Activated CD8-positive, alpha-beta T cell treated with anti-CD3 and anti-CD28 coated beads, Interleukin-2, amount 10 ng/mL, durations not matched to agents 7 days and 5 days (primary cell): ENCODE measurements around the gene CALM3. TPM values are rescaled to one million over a fixed set of nuclear protein-coding genes. Genes with fewer than 3 reads are reported as not detected.

Experiments used
- ATAC-seq: fragments of 150-1000 bp; cut with Tn5 transposase; one replicate; pipeline ENCODE4 v1.10.0; 2021; ENCODE audit warnings: moderate library complexity
- CTCF ChIA-PET: fragments of 350-600 bp; sonication (Branson Sonifier 250); formaldehyde crosslinking; loops from one replicate; lab custom pipeline; 2021; ENCODE audit warnings: antibody characterized with exemption; lab: Charles Lee
- POLR2A ChIA-PET: fragments of 350-600 bp; sonication (Branson Sonifier 250); formaldehyde crosslinking; loops from one replicate; lab custom pipeline; 2021; ENCODE audit warnings: antibody characterized with exemption; lab: Charles Lee
- DNase-seq: peaks from one replicate; pipeline ENCODE4 v3.0.0-alpha.2; 2020
- H3K27ac Mint-ChIP-seq: one replicate; pipeline ENCODE4 v1.8.0; 2021; ENCODE audit warnings: mild to moderate bottlenecking, mixed read lengths
- H3K27me3 Mint-ChIP-seq: one replicate; pipeline ENCODE4 v1.8.0; 2021; ENCODE audit warnings: low read depth, mixed read lengths
- H3K36me3 Mint-ChIP-seq: one replicate; pipeline ENCODE4 v1.8.0; 2021; ENCODE audit warnings: low read depth, mixed read lengths
- H3K4me1 Mint-ChIP-seq: one replicate; pipeline ENCODE4 v1.8.0; 2021; ENCODE audit warnings: low read depth, mixed read lengths
- H3K4me3 Mint-ChIP-seq: one replicate; pipeline ENCODE4 v1.8.0; 2021; ENCODE audit warnings: mild to moderate bottlenecking, mixed read lengths
- H3K9me3 Mint-ChIP-seq: one replicate; pipeline ENCODE4 v1.8.0; 2022; ENCODE audit warnings: mixed read lengths; ENCODE audit not compliant: insufficient read depth
- total RNA-seq, 2 experiments: library from RNA; stranded (reverse); gene quantifications; one replicate each; pipeline ENCODE4 v1.2.3, GENCODE V29; 2021

CALM3 gene
- total RNA-seq, 2 experiments from 2014 or later, result 646 to 682 TPM

DNA sequence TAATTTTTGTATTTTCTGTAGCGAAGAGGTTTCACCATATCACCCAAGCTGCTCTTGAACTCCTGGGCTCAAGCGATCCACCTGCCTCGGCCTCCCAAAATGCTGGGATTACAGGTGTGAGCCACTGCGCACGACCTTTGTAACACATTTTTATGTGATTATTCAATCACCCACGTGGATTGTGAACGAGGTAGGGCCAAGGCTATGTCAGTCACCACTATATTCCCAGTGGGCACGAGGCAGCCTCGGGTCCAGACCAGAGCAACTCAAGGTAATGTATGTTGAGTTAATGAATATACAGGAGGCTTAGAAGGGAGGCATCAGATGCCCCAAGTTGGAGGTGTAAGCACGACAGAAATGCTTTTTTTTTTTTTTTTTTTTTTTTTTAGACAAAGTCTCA, 14.8 kb downstream of the CALM3 start:
- no peaks in the 10 kb centered on the region for H3K9me3 Mint-ChIP-seq
- no peaks in the 10 kb centered on the region for H3K27me3 Mint-ChIP-seq
- H3K36me3 Mint-ChIP-seq, result peaks cover 11% of the 10 kb centered on the region
- peak overlapping the region; percentile 82 for H3K27ac Mint-ChIP-seq
- DNase-seq, result no peak
- POLR2A ChIA-PET, result interaction anchor here (1.4 to 4.8 kb wide), 7 partner anchors 8 to 93 kb away, joined by 3 to 29 read pairs (median 15); partner anchors contain the start of genes CALM3 and DACT3
- no peak for ATAC-seq
- no peak overlapping the region for H3K4me3 Mint-ChIP-seq
- CTCF ChIA-PET, result interaction anchor here (1.0 to 14.0 kb wide), 8 partner anchors 8 to 221 kb away, joined by 3 to 350 read pairs (median 10); partner anchors contain the start of genes CALM3, DACT3, GNG8 and PTGIR
- peaks cover 83% of the 10 kb centered on the region for H3K4me1 Mint-ChIP-seq

DNA sequence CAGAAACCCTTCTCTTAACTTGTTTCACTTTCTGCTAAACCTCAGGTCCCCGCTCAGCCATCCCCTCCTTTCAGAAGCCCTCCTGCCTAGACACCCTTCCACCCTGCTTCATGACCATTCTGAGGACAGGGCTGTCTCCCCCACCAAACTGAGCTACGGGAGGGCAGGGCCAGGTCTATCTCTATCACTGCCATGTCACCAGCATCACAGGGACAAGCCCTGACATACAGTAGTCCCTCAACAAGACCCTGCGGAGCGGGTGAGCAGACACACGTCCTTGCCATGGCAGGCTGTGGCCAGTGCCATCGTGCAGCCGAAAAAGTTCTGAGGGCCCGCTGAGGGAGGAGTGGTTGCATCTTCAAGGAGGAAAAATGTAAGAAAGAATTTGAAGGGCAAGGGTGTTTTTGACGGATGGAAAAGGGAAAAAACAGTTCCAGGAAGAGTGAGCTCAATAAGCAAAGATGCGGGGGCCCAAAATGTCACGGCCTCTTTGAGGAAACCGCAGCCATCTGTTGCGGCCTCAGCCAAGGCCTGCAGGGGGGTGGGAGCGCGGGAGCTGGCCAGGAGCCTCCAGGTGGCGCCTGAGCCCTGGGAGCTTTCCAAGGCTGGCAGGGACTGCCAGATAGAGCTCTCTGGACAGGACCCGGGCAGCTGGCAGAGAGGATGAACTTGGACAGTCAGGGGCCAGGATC, 15.6 kb downstream of the CALM3 start:
- no peaks in the 10 kb centered on the region for H3K9me3 Mint-ChIP-seq
- POLR2A ChIA-PET, result interaction anchor here (0.8 to 4.8 kb wide), 6 partner anchors 9 to 94 kb away, joined by 3 to 21 read pairs (median 12); partner anchors contain the start of gene CALM3
- DNase-seq (peak; percentile 60), ATAC-seq (peak; percentile 26)
- peak overlapping the region; percentile 49 for H3K4me3 Mint-ChIP-seq
- peaks cover 6% of the 10 kb centered on the region for H3K36me3 Mint-ChIP-seq
- H3K27ac Mint-ChIP-seq, result peak overlapping the region; percentile 94
- H3K27me3 Mint-ChIP-seq, result no peaks in the 10 kb centered on the region
- peaks cover 83% of the 10 kb centered on the region for H3K4me1 Mint-ChIP-seq
- CTCF ChIA-PET, result interaction anchor here (0.8 to 14.0 kb wide), 11 partner anchors 9 to 222 kb away, joined by 3 to 350 read pairs (median 5); partner anchors contain the start of genes CALM3, DACT3 and PTGIR

DNA sequence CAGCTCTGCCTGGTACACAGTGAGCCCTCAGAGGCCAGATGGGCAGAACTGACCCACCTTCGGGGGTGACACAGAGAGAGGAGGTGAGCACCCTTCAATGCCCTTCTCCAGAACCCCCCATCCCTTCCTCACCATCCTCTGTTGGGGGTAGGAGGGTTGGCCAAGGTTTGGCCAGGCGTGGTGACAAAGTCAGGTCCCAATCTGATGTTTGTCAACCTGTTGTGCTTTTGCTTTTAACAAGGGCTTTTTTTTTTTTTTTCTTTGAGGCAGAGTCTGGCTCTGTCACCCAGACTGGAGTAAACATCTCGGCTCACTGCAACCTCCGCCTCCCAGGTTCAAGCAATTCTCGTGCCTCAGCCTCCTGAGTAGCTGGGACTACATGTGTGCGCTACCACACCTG, 16.5 kb downstream of the CALM3 start:
- Mint-ChIP-seq H3K36me3 (peaks cover 4% of the 10 kb centered on the region), H3K27me3 (no peaks in the 10 kb centered on the region), H3K4me1 (peaks cover 83% of the 10 kb centered on the region), H3K27ac (peak overlapping the region; percentile 94), H3K4me3 (no peak overlapping the region), H3K9me3 (no peaks in the 10 kb centered on the region)
- CTCF ChIA-PET, result interaction anchor here (0.8 to 14.0 kb wide), 9 partner anchors 10 to 223 kb away, joined by 3 to 350 read pairs (median 5); partner anchors contain the start of genes CALM3, DACT3 and PTGIR
- DNase-seq, result no peak
- POLR2A ChIA-PET, result interaction anchor here (1.1 to 4.8 kb wide), 7 partner anchors 10 to 97 kb away, joined by 4 to 21 read pairs (median 11); partner anchors contain the start of gene CALM3
- ATAC-seq, result no peak

DNA sequence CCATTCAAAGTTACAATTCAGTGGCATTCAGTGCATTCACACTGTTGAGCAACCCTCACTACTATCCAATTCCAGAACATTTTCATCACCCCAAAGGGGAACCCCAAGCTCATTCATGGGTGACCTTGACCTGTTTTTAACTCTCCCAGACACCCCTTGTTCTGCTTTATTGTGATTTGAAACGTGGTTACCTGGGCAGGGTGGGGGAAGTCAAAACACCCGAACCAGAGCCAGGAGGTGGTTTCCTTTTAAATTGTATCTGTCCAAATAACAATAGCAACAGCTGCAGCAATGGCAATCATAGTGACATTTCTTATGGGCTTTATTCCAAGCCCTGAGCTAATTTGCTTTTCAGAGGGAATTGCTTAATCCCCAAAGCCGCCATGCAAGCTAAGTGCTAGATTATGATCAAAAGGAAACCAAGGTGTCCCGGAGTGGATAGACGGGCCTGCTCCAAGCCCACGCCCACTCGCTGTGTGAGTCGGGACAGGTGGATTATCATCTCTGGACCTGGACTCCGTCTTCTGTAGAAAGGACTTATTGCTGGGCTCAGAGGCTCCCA, 17.6 kb downstream of the CALM3 start:
- ChIA-PET CTCF (interaction anchor here (0.9 to 14.0 kb wide), 6 partner anchors 9 to 125 kb away, joined by 3 to 350 read pairs (median 4); partner anchors contain the start of genes DACT3 and PTGIR), POLR2A (interaction anchor here (1.1 to 4.8 kb wide), 6 partner anchors 11 to 96 kb away, joined by 3 to 21 read pairs (median 8); partner anchors contain the start of gene CALM3)
- Mint-ChIP-seq H3K4me3 (no peak overlapping the region), H3K27ac (peak overlapping the region; percentile 87), H3K4me1 (peaks cover 79% of the 10 kb centered on the region), H3K9me3 (no peaks in the 10 kb centered on the region), H3K36me3 (peaks cover 2% of the 10 kb centered on the region), H3K27me3 (no peaks in the 10 kb centered on the region)
- DNase-seq (no peak), ATAC-seq (peak; percentile 12)

DNA sequence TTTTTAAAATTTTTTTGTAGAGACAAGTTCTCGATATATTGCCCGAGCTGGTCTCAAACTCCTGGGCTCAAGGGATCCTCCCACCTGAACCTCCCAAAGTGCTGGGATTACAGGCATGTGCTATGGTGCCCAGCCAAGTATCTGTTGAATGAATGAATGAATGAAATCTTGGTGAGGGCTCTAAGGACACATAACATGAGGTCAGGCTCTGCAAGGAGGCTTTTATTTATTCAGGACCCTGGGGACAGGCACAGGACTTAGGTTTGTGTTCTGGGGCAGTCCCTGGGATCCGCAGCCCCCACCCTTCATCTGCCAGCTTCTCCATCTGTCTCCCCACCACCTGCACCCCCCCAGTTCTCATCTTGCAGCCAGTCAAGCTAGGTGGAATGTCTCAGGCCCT, 19.1 kb downstream of the CALM3 start:
- Mint-ChIP-seq H3K27ac (peak overlapping the region; percentile 87), H3K9me3 (no peaks in the 10 kb centered on the region), H3K36me3 (peaks cover 2% of the 10 kb centered on the region), H3K4me1 (peaks cover 80% of the 10 kb centered on the region), H3K4me3 (no peak overlapping the region), H3K27me3 (no peaks in the 10 kb centered on the region)
- DNase-seq (no peak), ATAC-seq (no peak)
- CTCF ChIA-PET, result interaction anchor here (0.9 to 15.9 kb wide), 6 partner anchors 4 to 42 kb away, joined by 3 to 350 read pairs (median 125); partner anchors contain the start of genes DACT3 and PTGIR
- POLR2A ChIA-PET, result interaction anchor here (1.4 to 4.8 kb wide), 5 partner anchors 10 to 20 kb away, joined by 4 to 21 read pairs (median 5); partner anchors contain the start of gene CALM3

DNA sequence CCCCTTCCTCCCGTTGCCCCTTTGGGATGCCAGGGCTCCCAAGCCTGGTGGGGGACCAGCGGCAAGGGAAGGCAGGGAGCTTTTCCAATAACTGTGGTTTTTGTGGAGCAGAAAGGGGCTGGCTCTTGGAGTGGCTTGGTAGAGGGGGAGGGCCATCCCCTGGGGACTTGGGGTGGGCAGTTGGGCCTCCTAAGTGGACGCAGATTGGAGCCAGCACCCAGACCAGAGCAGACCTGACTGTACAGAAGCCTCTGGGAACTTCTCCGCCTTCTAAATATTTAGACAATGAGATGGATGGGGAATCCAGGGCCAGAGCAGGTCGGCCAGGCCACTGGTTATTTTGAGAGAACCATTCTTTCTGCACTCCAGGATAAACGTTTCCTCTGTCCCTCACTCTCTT, 19.6 kb downstream of the CALM3 start:
- Mint-ChIP-seq H3K36me3 (peaks cover 2% of the 10 kb centered on the region), H3K4me1 (peaks cover 82% of the 10 kb centered on the region), H3K9me3 (no peaks in the 10 kb centered on the region), H3K27ac (peak overlapping the region; percentile 87), H3K4me3 (no peak overlapping the region), H3K27me3 (no peaks in the 10 kb centered on the region)
- CTCF ChIA-PET, result interaction anchor here (1.1 to 15.9 kb wide), 6 partner anchors 4 to 42 kb away, joined by 5 to 350 read pairs (median 126); partner anchors contain the start of genes CALM3, DACT3 and PTGIR
- no peak for ATAC-seq
- POLR2A ChIA-PET, result interaction anchor here (0.7 to 4.8 kb wide), 6 partner anchors 9 to 20 kb away, joined by 3 to 21 read pairs (median 4); partner anchors contain the start of gene CALM3
- no peak for DNase-seq

DNA sequence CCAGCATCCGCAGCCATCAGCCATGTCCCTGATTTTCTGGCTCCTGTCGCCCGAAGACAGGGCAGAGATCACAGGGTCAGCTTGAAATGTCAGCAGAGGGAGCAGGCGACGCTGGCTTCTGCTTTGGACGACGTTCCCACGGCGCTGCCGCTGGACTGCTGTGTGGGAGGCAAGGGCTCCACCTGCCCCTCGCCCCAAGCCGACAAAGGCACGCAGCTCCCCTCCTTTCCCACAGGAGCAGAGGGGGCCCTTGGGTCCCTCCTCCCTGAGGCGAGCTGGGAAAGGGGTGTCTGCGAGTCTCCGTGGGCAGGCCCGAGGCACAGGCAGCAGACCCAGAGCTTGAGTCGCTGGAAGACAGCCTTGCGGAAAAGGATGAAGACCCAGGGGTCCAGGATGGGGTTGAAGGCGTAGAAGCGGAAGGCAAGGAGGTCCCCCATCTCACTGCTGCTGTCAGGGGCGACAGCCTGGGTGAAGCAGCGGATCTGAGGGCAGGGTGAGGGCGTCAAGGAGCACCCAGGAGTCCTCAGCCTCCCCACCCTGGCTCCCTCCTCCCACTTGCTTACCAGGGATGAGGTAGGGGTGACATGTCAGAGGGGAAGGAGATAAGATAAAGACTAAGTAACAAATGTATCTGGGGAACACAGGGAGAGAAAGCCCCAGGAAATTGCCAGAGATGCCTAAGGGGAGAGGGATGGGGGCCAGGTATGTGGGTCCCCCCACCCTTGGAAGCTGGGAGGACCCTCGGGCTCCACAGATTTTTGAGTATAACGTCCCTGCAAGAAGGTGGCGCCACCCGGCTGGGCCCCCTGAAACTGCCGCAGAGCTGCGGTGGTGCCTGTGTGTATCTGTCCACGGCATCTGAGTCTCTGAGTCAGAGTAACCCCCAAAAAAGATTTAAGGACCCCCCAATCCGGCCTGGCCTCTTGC, 20.3 kb downstream of the CALM3 start:
- no peak for ATAC-seq
- DNase-seq, result peak; percentile 43

DNA sequence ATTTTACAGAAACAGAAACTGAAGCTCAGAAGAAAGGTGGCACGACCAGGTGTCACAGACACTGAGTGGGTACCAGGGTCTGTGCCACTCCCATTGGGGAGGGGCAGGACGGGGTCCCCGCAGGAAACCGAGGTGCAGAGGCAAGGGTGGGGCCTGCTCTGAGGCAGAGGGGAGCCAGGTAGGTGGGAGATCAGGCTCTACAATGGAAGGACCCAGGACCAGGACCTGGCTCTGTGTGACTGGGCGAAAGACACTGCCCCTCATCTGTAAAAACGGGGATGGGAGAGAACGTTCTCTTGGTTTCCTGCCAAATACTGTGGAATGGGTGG, 21.0 kb downstream of the CALM3 start:
- ATAC-seq (no peak), DNase-seq (no peak)
- H3K27ac Mint-ChIP-seq, result peak overlapping the region; percentile 83
- ChIA-PET CTCF (interaction anchor here (1.1 to 15.9 kb wide), 7 partner anchors 5 to 92 kb away, joined by 3 to 350 read pairs (median 6); partner anchors contain the start of genes CALM3, DACT3 and PTGIR), POLR2A (interaction anchor here (1.0 to 1.7 kb wide), 3 partner anchors 9 to 22 kb away, joined by 3 to 9 read pairs (median 5); no protein-coding TSS in a partner anchor)
- H3K9me3 Mint-ChIP-seq, result no peaks in the 10 kb centered on the region
- H3K4me3 Mint-ChIP-seq, result peak overlapping the region; percentile 67
- H3K4me1 Mint-ChIP-seq, result peaks cover 74% of the 10 kb centered on the region
- H3K36me3 Mint-ChIP-seq, result peaks cover 2% of the 10 kb centered on the region
- H3K27me3 Mint-ChIP-seq, result no peaks in the 10 kb centered on the region

More for the DNA sequence above, 20.3 kb downstream of the CALM3 start:
- Mint-ChIP-seq H3K27me3 (no peaks in the 10 kb centered on the region), H3K27ac (peak overlapping the region; percentile 83), H3K4me1 (peaks cover 76% of the 10 kb centered on the region), H3K9me3 (no peaks in the 10 kb centered on the region), H3K36me3 (peaks cover 2% of the 10 kb centered on the region), H3K4me3 (peak overlapping the region; percentile 67)
- ChIA-PET POLR2A (interaction anchor here (0.7 to 2.2 kb wide), 7 partner anchors 9 to 21 kb away, joined by 3 to 9 read pairs (median 5); partner anchors contain the start of gene CALM3), CTCF (interaction anchor here (1.1 to 15.9 kb wide), 7 partner anchors 5 to 91 kb away, joined by 3 to 350 read pairs (median 6); partner anchors contain the start of genes CALM3, DACT3 and PTGIR)

DNA sequence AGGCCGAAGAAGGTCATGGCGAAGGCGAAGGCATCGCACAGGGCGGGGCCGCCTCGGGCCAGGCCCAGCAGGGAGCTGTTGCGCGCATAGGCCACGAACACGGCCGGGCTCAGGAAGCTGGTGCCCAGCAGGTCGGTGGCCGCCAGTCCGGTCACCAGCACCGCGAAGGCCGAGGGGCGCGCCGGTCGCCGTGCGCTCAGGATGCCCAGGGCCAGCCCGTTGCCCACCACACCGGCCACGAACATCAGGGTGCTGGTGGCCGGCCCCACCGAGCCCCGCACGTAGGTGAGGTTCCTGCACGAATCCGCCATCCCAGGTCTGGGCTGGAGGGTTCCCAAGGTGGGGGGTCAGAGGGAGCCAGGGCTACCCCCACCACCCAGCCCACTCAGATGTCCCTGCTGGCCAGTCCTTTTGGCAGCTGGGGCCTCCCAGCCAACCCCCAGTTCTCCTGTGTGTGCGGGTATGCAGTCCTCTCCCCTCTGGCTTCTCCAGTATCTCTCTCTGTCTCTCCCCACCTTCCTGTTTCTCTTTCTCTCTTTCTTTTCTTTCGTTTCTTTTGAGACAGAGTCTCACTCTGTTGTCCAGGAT, 22.9 kb downstream of the CALM3 start:
- ChIA-PET POLR2A (interaction anchor here (0.9 to 1.4 kb wide), 3 partner anchors 9 to 90 kb away, joined by 4 to 8 read pairs (median 5); no protein-coding TSS in a partner anchor), CTCF (interaction anchor here (1.1 to 15.9 kb wide), 4 partner anchors 7 to 38 kb away, joined by 3 to 350 read pairs (median 128); partner anchors contain the start of gene DACT3)
- H3K4me1 Mint-ChIP-seq, result peaks cover 69% of the 10 kb centered on the region

More for the DNA sequence above, 22.9 kb downstream of the CALM3 start:
- DNase-seq (no peak), ATAC-seq (no peak)
- H3K27ac Mint-ChIP-seq, result peak overlapping the region; percentile 84
- H3K4me3 Mint-ChIP-seq, result peak overlapping the region; percentile 74
- no peaks in the 10 kb centered on the region for H3K9me3 Mint-ChIP-seq
- H3K27me3 Mint-ChIP-seq, result no peaks in the 10 kb centered on the region
- peaks cover 2% of the 10 kb centered on the region for H3K36me3 Mint-ChIP-seq
